ENCODE measurements around the gene PLPP1.

Gene PLPP1

DNA sequence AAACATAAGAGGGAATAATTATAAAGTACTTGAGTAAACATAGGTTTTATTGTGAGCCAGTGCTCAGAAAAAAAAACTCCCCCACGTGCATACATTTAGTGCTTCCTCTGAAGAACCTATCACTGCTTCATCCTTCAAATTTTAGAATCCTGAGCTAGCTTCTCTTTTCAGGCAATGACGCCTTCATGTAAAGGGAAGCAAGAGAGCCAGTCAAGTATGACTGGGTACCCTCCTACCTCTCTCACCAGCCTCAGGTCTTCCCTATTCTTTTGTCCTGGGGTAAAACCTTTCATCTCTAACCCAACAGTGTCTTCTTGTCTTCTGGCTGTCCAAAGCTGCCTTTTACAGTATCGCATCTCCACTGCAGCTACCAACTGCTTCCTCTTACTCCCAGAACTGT is 32.0 kb downstream of the PLPP1 start:
- DNase-seq = no peak

DNA sequence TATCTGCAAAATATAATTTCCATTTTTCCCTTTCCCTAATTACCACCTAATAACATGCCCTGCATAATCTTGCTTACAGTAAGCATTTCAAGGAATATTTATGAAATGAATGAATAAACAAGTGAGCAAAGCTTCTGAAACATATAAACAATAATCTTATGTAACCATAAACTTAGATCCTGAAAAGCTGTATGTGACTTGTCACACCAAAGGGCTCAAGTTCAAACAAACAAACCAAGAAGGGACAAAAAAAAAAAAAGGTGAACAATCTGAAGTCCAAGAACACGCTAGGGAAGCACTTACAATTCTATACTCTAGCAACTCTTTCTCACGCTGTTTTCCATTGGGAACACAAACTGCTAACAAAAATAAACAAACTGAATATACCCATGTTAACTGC is 36.3 kb downstream of the PLPP1 start:
- DNase-seq = no peak

- no peak for DNase-seq
Observed at GRCh38 chr5:55497712-55498111, 37.1 kb downstream of the PLPP1 start.

GRCh38 chr5:55495216-55495615 is 39.5 kb downstream of the PLPP1 start:
- no peak for DNase-seq

DNA sequence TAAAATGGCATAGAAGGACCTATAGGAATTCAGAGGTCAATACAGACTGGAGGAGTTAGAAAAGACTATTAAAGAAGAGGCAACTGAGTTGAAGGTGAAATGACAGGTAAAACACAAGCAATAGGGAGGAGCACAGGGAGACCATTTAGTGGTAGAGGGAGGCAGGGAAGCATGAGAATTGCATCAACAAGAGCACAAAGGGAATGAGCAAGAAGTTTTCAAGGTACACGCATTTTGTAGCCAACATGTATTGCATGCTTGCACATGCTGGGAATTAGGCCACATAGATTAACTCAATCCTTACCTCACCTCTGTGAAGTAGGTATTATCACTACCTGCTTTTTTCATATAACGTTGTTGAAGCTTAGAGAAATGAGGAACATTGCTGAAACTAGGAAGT is 42.3 kb downstream of the PLPP1 start:
- DNase-seq = no peak

DNA sequence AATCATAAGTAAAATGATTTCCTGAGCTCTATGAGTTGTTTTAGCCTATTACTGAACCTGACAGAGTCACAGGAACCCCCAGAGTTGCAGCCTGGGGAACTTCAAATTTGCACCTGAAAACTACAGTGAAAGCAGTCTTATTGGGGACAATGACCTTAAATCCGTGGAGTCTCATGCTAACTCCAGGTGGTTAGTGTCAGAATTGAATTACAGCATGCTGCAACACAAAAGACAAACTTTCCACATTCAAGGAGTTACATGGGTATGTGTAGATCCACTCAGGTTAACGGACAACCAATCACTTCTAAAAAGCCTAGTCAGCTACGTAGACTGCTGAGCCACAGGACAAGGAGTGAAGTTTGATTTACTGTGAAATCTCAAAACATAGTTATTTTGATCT is 49.7 kb downstream of the PLPP1 start:
- DNase-seq = no peak

- no peak for DNase-seq
Observed at GRCh38 chr5:55484531-55484930, 50.2 kb downstream of the PLPP1 start.

DNA sequence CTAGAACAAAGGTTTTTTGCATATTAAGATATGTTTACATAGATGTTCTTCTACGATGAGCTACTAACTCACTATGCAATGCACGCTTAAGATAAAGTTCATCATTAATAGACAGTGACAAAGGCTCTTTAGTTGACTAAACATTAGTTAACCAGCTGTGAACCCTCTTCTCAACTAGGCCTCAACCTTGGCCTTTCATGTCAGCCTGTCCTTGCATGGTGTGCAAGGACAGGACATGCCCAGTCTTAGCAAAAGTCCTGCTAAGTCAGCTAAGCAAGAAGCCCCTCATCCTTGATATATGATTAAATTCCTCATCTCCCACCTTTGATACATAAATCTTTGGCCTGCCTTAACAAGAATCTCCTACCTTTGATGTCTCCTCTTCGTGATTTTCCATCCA is 50.9 kb downstream of the PLPP1 start:
- DNase-seq = no peak

DNA sequence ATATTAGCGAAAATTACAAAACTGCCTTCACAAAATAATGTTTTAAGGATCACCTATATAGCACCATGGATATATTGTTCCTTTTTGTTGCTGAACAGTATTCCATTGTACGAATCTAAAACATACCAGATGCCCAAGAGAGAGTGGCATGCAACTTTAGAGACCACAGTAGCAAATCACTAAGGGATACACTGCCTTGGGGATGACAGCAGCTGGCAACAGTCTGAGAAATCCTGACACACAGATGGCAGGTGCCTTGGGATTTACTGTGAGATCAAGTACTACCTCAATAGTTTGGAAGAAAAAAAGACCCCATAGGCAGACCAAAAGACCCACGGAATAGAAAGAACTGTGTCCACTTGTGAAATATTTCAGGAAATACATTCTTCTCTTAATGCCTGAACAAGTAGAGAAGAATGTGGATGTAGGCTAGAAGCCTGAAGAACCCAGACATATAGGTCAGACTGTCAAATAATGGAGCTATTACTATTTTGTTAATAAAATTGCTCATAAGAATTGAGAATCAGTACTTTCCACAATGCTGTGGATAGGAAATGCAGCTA is 53.4 kb downstream of the PLPP1 start:
- no peak for DNase-seq

DNA sequence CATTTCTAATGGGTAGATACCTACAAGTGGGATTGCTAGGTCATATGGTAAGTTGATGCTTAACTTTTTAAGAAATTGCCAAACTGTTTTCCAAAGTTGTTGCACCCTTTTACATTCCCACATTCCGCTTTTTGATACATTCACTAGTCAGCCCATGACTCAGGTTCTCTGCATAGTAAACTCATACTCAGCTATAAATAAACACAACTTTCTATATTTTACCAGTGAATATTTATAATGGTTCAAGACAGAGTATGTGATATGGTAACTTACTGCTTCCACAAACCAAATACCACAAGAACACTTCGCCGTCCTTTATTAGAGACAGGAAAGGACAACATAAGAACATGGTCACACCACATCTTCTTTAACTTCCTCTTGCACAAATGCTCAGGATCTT is 54.0 kb downstream of the PLPP1 start:
- DNase-seq = no peak

DNA sequence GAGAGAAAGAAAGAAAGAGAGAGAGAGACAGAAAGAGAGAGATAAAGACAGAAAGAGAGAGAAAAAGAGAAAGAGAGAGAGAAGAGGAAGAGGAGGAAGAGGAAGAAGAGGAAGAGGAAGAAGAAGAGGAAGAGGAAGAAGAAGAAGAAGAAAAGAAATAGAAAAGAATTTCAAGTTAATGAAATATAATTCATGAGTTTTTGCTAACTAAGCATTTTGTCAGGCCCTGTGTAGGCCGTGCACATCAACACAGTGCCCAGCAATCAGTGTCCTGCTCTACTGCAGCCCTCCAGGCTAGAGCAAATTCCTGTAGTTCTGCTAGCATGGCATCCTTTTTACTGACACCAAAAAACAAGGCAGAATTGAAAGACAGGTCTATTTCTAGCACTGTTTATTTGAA is 62.1 kb downstream of the PLPP1 start:
- no peak for DNase-seq

- no peak for DNase-seq
Observed at GRCh38 chr5:55471468-55471867, 63.3 kb downstream of the PLPP1 start.

- DNase-seq = no peak
Observed at GRCh38 chr5:55470282-55470681, 64.5 kb downstream of the PLPP1 start.

- no peak for DNase-seq
Observed at GRCh38 chr5:55469839-55470238, 64.9 kb downstream of the PLPP1 start.

DNA sequence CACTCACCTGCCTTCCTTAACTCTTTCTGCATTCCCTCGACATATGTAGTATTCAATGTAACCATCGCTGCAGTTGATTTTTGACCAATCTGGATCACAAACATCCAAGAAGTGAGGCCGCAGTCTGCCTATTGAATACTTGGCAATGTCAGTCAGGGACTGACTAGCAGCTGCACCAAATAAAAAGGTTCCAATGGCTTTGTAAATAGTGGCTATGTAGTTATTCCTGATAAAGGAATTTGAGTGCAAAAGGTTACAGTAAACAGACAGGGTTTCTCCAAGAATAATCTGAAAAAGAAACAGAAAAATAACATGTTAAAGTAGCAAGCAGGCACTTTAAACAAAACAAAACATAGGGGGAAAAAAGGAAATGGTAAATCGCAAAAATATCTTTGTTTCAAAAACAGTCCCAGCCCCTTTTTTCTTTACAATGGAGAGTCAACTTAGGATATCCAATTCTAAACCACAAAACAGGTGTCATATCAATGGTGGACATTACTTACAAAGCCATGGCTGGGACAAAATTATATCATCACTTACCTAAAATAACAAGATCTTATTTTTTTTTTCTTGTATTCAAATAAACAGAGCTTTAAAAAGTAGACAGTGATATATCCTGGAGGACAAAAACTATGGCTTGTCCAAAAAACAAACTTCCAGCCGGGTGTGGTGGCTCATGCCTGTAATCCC is 66.8 kb downstream of the PLPP1 start:
- DNase-seq = no peak

DNA sequence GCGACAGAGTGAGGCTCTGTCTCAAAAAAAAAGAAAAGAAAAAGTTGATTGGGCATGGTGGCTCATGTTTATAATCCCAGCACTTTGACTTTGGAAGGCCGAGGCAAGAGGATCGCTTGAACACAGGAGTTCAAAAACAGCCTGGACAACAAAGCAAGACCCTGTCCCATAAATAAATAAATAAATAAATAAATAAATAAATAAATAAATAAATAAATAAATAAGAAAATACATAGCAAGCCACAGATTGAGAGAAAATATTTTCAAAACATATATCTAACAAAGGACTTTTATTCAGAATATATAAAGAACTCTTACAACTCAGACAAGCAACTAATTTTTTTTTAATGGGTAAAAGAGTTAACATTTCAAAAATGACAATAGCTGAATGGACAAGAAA is 71.2 kb downstream of the PLPP1 start:
- no peak for DNase-seq

DNA sequence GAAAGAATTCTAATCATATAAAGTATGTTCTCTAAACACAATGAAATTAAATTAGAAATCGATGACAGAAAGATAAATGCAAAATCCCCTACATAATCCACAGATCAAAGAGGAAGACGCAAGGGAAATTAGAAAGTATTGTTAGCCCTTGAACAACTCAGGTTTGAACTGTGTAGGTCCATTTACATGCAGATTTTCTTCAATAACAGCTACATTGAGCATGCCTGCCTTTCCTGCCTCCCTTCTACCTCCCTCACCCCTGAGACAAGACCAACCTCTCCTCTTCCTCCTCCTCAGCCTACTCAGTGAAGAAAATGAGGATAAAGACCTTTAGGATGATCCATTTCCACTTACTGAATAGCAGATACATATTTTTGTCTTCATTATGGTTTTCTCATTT is 75.2 kb downstream of the PLPP1 start:
- DNase-seq = no peak

- DNase-seq = peak; percentile 1
Observed at GRCh38 chr5:55456216-55456895, 78.4 kb downstream of the PLPP1 start.

DNA sequence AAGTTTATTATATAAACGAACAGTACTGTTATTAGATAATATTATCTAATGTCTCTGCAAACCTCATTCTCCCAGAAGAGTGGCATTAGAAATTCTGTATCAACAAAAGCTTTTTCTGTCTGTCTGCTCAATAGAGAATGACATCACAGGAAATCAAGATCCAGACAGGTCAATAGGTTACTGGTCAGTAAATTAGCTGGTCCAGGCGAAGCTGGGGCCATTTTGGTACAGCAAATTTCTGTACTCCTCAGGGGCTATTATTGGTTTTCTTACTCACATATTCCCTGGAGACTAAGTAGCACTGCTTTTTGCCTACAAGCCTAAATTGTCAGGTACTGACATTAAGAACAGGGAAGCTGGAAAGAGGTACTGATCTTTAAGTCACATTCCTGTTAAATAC is 80.5 kb downstream of the PLPP1 start:
- no peak for DNase-seq

GRCh38 chr5:55453211-55453610 is 81.6 kb downstream of the PLPP1 start:
- DNase-seq = peak; percentile 15

DNA sequence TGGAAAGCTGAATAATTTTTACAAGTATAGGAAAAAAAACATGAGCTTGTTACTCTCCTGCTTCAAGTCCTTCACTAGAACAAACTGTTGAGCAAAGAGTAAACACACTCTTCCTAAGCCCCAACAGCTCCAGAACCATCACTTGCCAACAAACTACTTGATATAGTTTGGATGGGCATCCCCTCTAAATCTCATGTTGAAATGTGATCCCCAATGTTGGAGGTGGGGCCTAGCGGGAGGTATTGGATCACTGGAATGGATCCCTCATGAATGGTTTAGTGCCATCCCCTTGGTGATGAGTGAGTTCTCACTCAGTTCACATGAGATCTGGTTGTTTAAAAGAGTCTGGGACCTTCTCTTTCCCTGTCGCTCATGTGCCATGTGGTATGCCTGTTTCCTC is 82.8 kb downstream of the PLPP1 start:
- no peak for DNase-seq

- DNase-seq = peak; percentile 19
Observed at GRCh38 chr5:55450050-55450765, 84.6 kb downstream of the PLPP1 start.

GRCh38 chr5:55446640-55447351 is 88.0 kb downstream of the PLPP1 start:
- no peak for DNase-seq

Data from inflammatory macrophage treated with lipopolysaccharide for 4 hours (primary cell).